LNCaP clone FGC (cell line): ENCODE data around the gene MXI1.
"Not testable (repeated sequence)": the region's sequence is repeated elsewhere in the genome, so short reads cannot be mapped to it uniquely, and the experiment has no call there.

Experiments used
- DNase-seq: peaks from one replicate; pipeline ENCODE4 v3.0.0-alpha.2; 2011; ENCODE audit warnings: low read depth
- H3K4me3 ChIP-seq: 2 replicates; pipeline ENCODE4 v1.5.1; 2011; ENCODE audit warnings: mild to moderate bottlenecking, low read depth, low read length, control low read depth
- CTCF ChIP-seq: IDR thresholded peaks from 2 replicates; pipeline ENCODE4 v1.5.1; 2012; ENCODE audit warnings: mild to moderate bottlenecking; ENCODE audit not compliant: control insufficient read depth, insufficient read depth; ENCODE audit errors: extremely low read depth

The MXI1 gene

GRCh38 chr10:110324201-110324804, 116.9 kb downstream of the MXI1 start:
- no peak for DNase-seq
- H3K4me3 ChIP-seq, result no peak overlapping the region
- no peak for TF ChIP-seq CTCF

DNA sequence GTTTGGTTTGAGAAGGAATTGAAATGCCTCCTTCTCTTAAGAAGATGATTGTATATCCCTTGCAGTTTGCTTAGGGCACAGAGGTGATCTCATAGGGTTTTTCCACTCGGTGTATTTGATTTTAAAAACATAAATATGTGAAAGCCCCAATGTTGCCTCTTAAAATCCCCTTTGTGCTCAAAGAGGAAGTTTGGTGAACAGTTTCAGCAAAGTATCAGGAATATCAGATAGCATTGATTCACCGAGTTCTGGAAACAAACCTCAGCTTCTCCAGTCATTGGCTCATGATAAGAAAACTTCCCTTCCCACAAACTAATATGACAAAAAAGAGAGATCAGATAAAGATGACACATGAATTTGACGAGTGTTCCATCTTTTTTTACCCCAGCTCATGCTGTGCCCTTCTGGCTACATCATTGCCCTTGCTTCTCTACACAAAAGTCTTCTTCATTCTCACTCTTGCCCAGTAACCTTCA, 117.4 kb downstream of the MXI1 start:
- no peak for TF ChIP-seq CTCF
- no peak overlapping the region for H3K4me3 ChIP-seq
- no peak for DNase-seq

- TF ChIP-seq CTCF, result no peak
- H3K4me3 ChIP-seq, result no peak overlapping the region
- no peak for DNase-seq
Observed at GRCh38 chr10:110326351-110327032, 119.1 kb downstream of the MXI1 start.

- no peak for TF ChIP-seq CTCF
- H3K4me3 ChIP-seq, result no peak overlapping the region
- no peak for DNase-seq
Observed at GRCh38 chr10:110327262-110327914, 120.0 kb downstream of the MXI1 start.

- no peak overlapping the region for H3K4me3 ChIP-seq
- no peak for DNase-seq
- no peak for TF ChIP-seq CTCF
Observed at GRCh38 chr10:110330675-110331074, 123.3 kb downstream of the MXI1 start.

GRCh38 chr10:110331226-110331795, 123.9 kb downstream of the MXI1 start:
- H3K4me3 ChIP-seq, DNase-seq: not testable (repeated sequence)

DNA sequence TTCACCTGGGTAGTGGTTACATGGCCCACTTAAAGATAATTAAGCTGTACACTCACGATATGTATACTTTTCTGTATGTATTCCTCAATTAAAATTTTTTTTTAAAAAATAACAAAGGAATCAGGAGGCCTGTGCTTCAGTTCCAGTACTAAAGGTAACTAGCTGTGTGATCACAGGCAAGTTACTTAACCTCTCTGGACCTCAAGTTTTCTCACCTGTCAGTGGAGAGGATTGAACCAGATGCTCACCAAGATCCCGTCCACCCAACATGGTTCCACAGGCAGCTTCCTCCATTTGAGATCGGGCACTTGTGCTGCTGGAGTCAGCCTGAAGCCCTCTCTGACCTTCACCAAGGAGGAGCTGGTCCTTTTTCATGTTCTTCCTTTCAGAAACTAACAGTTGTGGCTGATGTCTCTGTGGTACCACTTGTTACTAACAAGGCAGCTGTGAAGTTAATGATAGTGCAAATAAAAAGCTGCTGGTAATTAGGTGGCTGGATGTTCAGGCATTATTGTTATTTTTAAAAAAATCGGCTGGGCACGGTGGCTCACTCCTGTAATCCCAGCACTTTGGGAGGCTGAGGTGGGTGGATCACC, 126.8 kb downstream of the MXI1 start:
- H3K4me3 ChIP-seq, result no peak overlapping the region
- DNase-seq, result no peak
- TF ChIP-seq CTCF, result no peak
